ENCODE measurements around the gene CCDC178. TPM values are rescaled to one million over a fixed set of nuclear protein-coding genes. Genes with fewer than 3 reads are reported as not detected.

The CCDC178 gene
- total and polyA plus RNA-seq, 10 donors: 4.0 to 17.4 (median 8.0) TPM

GRCh38 chr18:33101316-33101715, 339.2 kb downstream of the CCDC178 start:
- Histone ChIP-seq H3K9me3 (peaks cover 0 to under 1% (median 0%) of the 10 kb centered on the region in 8 donors), H3K4me3 (no peak overlapping the region), H3K36me3 (no peaks in the 10 kb centered on the region), H3K27me3 (replicated peaks in 1 of 7) (no peaks in the 10 kb centered on the region), H3K27ac (no peak overlapping the region), H3K4me1 (no peaks in the 10 kb centered on the region)
- intact Hi-C loops (cut with DNase I; ENCODE audit: low total_unique reads): no loop called here
- no peak for DNase-seq
- no peak for TF ChIP-seq CTCF (IDR thresholded peaks at IDR 0.05 in 8 of 11, conservative IDR thresholded peaks at IDR 0.05 in 3 of 11)
- TF ChIP-seq POLR2AphosphoS5 (IDR thresholded peaks at IDR 0.05): no peak
- TF ChIP-seq POLR2A (IDR thresholded peaks at IDR 0.05): no peak
- WGBS, 5 donors: 68 to 91% (median 89%) methylated on average over 3 of the region's 3 CpGs

GRCh38 chr18:33099626-33100025, 340.9 kb downstream of the CCDC178 start:
- DNase-seq: no peak
- Histone ChIP-seq H3K27ac (no peak overlapping the region), H3K4me1 (no peaks in the 10 kb centered on the region), H3K4me3 (no peak overlapping the region), H3K27me3 (replicated peaks in 1 of 7) (no peaks in the 10 kb centered on the region), H3K36me3 (no peaks in the 10 kb centered on the region), H3K9me3 (no peaks in the 10 kb centered on the region)
- no peak for TF ChIP-seq POLR2AphosphoS5 (IDR thresholded peaks at IDR 0.05)
- intact Hi-C loops (cut with DNase I; ENCODE audit: low total_unique reads): no loop called here
- WGBS, 5 donors: 69 to 77% (median 72%) methylated on average over 3 of the region's 3 CpGs

GRCh38 chr18:33097126-33097525, 343.4 kb downstream of the CCDC178 start:
- H3K27me3 ChIP-seq (replicated peaks in 1 of 7): no peaks in the 10 kb centered on the region
- intact Hi-C loops (cut with DNase I; ENCODE audit: low total_unique reads): no loop called here
- H3K4me1 ChIP-seq: no peaks in the 10 kb centered on the region
- peak overlapping the region in 1 of 8 donors; percentile 40 for H3K27ac ChIP-seq
- DNase-seq: no peak
- H3K9me3 ChIP-seq: no peaks in the 10 kb centered on the region
- no peak overlapping the region for H3K4me3 ChIP-seq
- TF ChIP-seq CTCF (IDR thresholded peaks at IDR 0.05 in 8 of 11, conservative IDR thresholded peaks at IDR 0.05 in 3 of 11) (no peak), POLR2AphosphoS5 (IDR thresholded peaks at IDR 0.05) (no peak), POLR2A (IDR thresholded peaks at IDR 0.05) (no peak)
- 90 to 96% (median 92%) methylated on average over 3 of the region's 3 CpGs for WGBS, 5 donors
- H3K36me3 ChIP-seq: no peaks in the 10 kb centered on the region

- Histone ChIP-seq H3K4me3 (no peak overlapping the region), H3K27me3 (replicated peaks in 1 of 7) (no peaks in the 10 kb centered on the region), H3K36me3 (no peaks in the 10 kb centered on the region), H3K4me1 (no peaks in the 10 kb centered on the region), H3K27ac (no peak overlapping the region), H3K9me3 (no peaks in the 10 kb centered on the region)
- intact Hi-C loops (cut with DNase I; ENCODE audit: low total_unique reads): no loop called here
- 69 to 81% (median 78%) methylated on average over 4 of the region's 4 CpGs for WGBS, 5 donors
- no peak for DNase-seq
- no peak for TF ChIP-seq POLR2A (IDR thresholded peaks at IDR 0.05)
- TF ChIP-seq CTCF (IDR thresholded peaks at IDR 0.05 in 8 of 11, conservative IDR thresholded peaks at IDR 0.05 in 3 of 11): no peak
These were observed 350.1 kb downstream of the CCDC178 start for GRCh38 chr18:33090461-33090860.

- Histone ChIP-seq H3K36me3 (no peaks in the 10 kb centered on the region), H3K4me1 (no peaks in the 10 kb centered on the region), H3K27ac (no peak overlapping the region), H3K9me3 (peaks cover 0 to 9% (median 0%) of the 10 kb centered on the region in 8 donors), H3K4me3 (no peak overlapping the region), H3K27me3 (replicated peaks in 1 of 7) (no peaks in the 10 kb centered on the region)
- DNase-seq: no peak
- 64 to 84% (median 73%) methylated on average over 2 of the region's 2 CpGs for WGBS, 5 donors
- intact Hi-C loops (cut with DNase I; ENCODE audit: low total_unique reads): no loop called here
- TF ChIP-seq POLR2A (IDR thresholded peaks at IDR 0.05) (no peak), POLR2AphosphoS5 (IDR thresholded peaks at IDR 0.05) (no peak), CTCF (IDR thresholded peaks at IDR 0.05 in 8 of 11, conservative IDR thresholded peaks at IDR 0.05 in 3 of 11) (no peak)
These were observed 363.9 kb downstream of the CCDC178 start for GRCh38 chr18:33076601-33077000.
